ENCODE measurements around the gene PFKP.

PFKP gene

GRCh38 chr10:3105166-3105565, 37.8 kb downstream of the PFKP start:
- no peak overlapping the region for H3K27ac ChIP-seq (ENCODE audit: extremely low read depth, low read depth, low read length)
- TF ChIP-seq ZSCAN4 (tag by site-specific recombination; IDR thresholded peaks at IDR 0.05) = no peak
- no peak for TF ChIP-seq ZNF555 (tag by site-specific recombination; conservative IDR thresholded peaks at IDR 0.05)
- no peak for TF ChIP-seq ZFP69B (tag by site-specific recombination; IDR thresholded peaks at IDR 0.05)
- no peak for TF ChIP-seq ZNF398 (tag by site-specific recombination; IDR thresholded peaks at IDR 0.05)
- no peak for TF ChIP-seq ZNF645 (tag by site-specific recombination; IDR thresholded peaks at IDR 0.05)
- no peak for TF ChIP-seq ZNF248 (tag by site-specific recombination; IDR thresholded peaks at IDR 0.05)
- no peak for TF ChIP-seq HOXC10 (CRISPR knock-in tag; IDR thresholded peaks at IDR 0.05)
- no peak for TF ChIP-seq ZNF658 (tag by site-specific recombination; IDR thresholded peaks at IDR 0.05)
- TF ChIP-seq ZSCAN16 (tag by site-specific recombination; IDR thresholded peaks at IDR 0.05) = no peak
- TF ChIP-seq ZBTB44 (tag by site-specific recombination; IDR thresholded peaks at IDR 0.05) = no peak
- no peak for TF ChIP-seq ZNF175 (tag by site-specific recombination; IDR thresholded peaks at IDR 0.05)
- TF ChIP-seq ZNF830 (tag by site-specific recombination; IDR thresholded peaks at IDR 0.05; ENCODE audit: low read depth) = no peak
- TF ChIP-seq ZNF48 (tag by site-specific recombination; IDR thresholded peaks at IDR 0.05) = no peak
- TF ChIP-seq ZSCAN30 (tag by site-specific recombination; IDR thresholded peaks at IDR 0.05) = no peak
- TF ChIP-seq ZNF221 (tag by site-specific recombination; IDR thresholded peaks at IDR 0.05; ENCODE audit: borderline replicate concordance) = no peak
- no peak for TF ChIP-seq SP7 (tag by site-specific recombination; IDR thresholded peaks at IDR 0.05)
- TF ChIP-seq ZNF394 (tag by site-specific recombination; IDR thresholded peaks at IDR 0.05; ENCODE audit: borderline replicate concordance) = no peak
- no peaks in the 10 kb centered on the region for H3K9me3 ChIP-seq (ENCODE audit: control insufficient read depth, insufficient read depth, low read depth, low read length)
- ChIA-PET POLR2A (no interaction called here), CTCF (no interaction called here)
- H3K4me1 ChIP-seq (ENCODE audit: control insufficient read depth, insufficient read depth, low read length) = no peaks in the 10 kb centered on the region
- H3K4me3 ChIP-seq (ENCODE audit: low read depth, low read length) = no peak overlapping the region
- H3K36me3 ChIP-seq (ENCODE audit: control insufficient read depth in 2 of 2, insufficient read depth in 1 of 2, low read length in 2 of 2) = peaks cover 4 to 80% of the 10 kb centered on the region in 2 experiments; a peak in 2 of 3 replicates

GRCh38 chr10:3105905-3106304, 38.6 kb downstream of the PFKP start:
- H3K36me3 ChIP-seq (ENCODE audit: control insufficient read depth in 2 of 2, insufficient read depth in 1 of 2, low read length in 2 of 2) = peaks cover 12 to 79% of the 10 kb centered on the region in 2 experiments; a peak in 2 of 3 replicates
- ChIA-PET CTCF (no interaction called here), POLR2A (no interaction called here)
- no peak overlapping the region for H3K4me3 ChIP-seq (ENCODE audit: low read depth, low read length)
- H3K9me3 ChIP-seq (ENCODE audit: control insufficient read depth, insufficient read depth, low read depth, low read length) = no peaks in the 10 kb centered on the region
- no peaks in the 10 kb centered on the region for H3K4me1 ChIP-seq (ENCODE audit: control insufficient read depth, insufficient read depth, low read length)
- H3K27ac ChIP-seq (ENCODE audit: extremely low read depth, low read depth, low read length) = no peak overlapping the region
- TF ChIP-seq GLI2 (tag by site-specific recombination; IDR thresholded peaks at IDR 0.05; ENCODE audit: borderline replicate concordance, low read depth) (no peak), ZNF639 (tag by site-specific recombination; IDR thresholded peaks at IDR 0.05) (no peak), ZBTB1 (tag by site-specific recombination; IDR thresholded peaks at IDR 0.05) (no peak), KLF1 (tag by site-specific recombination; IDR thresholded peaks at IDR 0.05) (no peak), OVOL3 (tag by site-specific recombination; IDR thresholded peaks at IDR 0.05) (no peak), ZNF76 (tag by site-specific recombination; IDR thresholded peaks at IDR 0.05; ENCODE audit: borderline replicate concordance, low read depth) (no peak), ZNF830 (tag by site-specific recombination; IDR thresholded peaks at IDR 0.05; ENCODE audit: low read depth) (no peak), PATZ1 (tag by site-specific recombination; IDR thresholded peaks at IDR 0.05) (no peak), ZNF169 (tag by site-specific recombination; IDR thresholded peaks at IDR 0.05) (no peak), ZNF10 (tag by site-specific recombination; IDR thresholded peaks at IDR 0.05) (no peak), ZFP3 (tag by site-specific recombination; IDR thresholded peaks at IDR 0.05; ENCODE audit: low read depth) (no peak), GLIS1 (tag by site-specific recombination; IDR thresholded peaks at IDR 0.05) (no peak), ZNF48 (tag by site-specific recombination; IDR thresholded peaks at IDR 0.05) (no peak)

All from HEK293 (cell line).